ENCODE data around the gene SAA2. TPM values are rescaled to one million over a fixed set of nuclear protein-coding genes. Genes with fewer than 3 reads are reported as not detected.
"Not testable (repeated sequence)": the region's sequence is repeated elsewhere in the genome, so short reads cannot be mapped to it uniquely, and the experiment has no call there.

The SAA2 gene
- total RNA-seq, 1 experiment from 2014 or later = not detected

DNA sequence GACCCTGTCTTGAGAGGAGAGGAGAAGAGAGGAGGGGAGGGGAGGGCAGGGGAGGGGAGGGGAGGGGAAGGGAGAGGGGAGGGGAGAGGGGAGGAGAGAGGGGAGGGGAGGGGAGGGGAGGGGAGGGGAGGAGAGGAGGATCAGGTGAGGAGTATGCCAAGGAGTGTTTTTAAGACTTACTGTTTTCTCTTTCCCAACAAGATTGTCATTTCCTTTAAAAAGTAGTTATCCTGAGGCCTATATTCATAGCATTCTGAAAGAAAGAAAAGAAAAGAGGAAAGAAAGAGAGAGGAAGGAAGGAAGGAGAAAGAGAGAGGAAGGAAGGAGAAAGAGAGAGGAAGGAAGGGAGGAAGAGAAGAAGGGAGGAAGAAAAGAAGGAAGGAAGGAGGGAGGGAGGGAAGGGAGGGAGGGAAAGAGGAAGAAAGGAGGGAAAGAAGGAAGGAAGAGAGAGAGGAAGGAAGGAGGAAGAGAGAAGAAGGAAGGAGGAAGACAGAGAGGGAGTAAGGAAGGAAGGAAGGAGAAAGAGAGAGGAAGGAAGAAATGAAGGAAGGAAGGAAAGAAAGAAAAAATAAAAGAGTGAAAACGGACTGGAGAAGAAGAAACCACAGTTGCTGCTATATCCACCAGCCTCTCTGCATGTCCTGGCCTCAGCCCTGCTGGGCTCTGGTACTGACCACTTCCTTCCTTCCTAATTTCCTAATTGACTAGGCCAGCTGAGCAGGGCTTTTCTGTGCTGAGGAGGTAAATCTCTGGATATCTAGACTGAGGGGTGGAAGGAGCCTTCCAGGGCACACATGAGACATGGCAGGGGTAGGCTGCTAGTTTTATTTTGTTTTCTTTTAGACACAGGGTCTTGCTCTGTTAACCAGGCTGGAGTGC is 16.4 kb upstream of the SAA2 start:
- H3K4me3 Mint-ChIP-seq (ENCODE audit: unreplicated experiment) = no peak overlapping the region
- DNase-seq = no peak
- ChIA-PET POLR2A (interaction anchor here (0.7 kb wide), 1 partner anchor 45 kb away, joined by 3 read pairs; no protein-coding TSS in a partner anchor), CTCF (no interaction called here)
- intact Hi-C loops (cut with micrococcal nuclease; ENCODE audit: unreplicated experiment) = no loop called here
- TF ChIP-seq, protein P1, sequence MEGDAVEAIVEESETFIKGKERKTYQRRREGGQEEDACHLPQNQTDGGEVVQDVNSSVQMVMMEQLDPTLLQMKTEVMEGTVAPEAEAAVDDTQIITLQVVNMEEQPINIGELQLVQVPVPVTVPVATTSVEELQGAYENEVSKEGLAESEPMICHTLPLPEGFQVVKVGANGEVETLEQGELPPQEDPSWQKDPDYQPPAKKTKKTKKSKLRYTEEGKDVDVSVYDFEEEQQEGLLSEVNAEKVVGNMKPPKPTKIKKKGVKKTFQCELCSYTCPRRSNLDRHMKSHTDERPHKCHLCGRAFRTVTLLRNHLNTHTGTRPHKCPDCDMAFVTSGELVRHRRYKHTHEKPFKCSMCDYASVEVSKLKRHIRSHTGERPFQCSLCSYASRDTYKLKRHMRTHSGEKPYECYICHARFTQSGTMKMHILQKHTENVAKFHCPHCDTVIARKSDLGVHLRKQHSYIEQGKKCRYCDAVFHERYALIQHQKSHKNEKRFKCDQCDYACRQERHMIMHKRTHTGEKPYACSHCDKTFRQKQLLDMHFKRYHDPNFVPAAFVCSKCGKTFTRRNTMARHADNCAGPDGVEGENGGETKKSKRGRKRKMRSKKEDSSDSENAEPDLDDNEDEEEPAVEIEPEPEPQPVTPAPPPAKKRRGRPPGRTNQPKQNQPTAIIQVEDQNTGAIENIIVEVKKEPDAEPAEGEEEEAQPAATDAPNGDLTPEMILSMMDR (IDR thresholded peaks at IDR 0.05; ENCODE audit: insufficient read depth in 1 of 2, low read depth in 1 of 2, low read length in 1 of 2, severe bottlenecking in 1 of 2, unreplicated experiment in 1 of 2) = no peak
- no peaks in the 10 kb centered on the region for H3K27me3 Mint-ChIP-seq (ENCODE audit: insufficient read depth, unreplicated experiment)
- Histone ChIP-seq H3K4me3 (ENCODE audit: low read depth, low read length) (no peak overlapping the region), H3K9me3 (no peaks in the 10 kb centered on the region), H3K4me1 (peaks cover 15% of the 10 kb centered on the region), H3K27me3 (replicated peaks; ENCODE audit: control insufficient read depth, insufficient read depth, low read length) (no peaks in the 10 kb centered on the region), H3K36me3 (ENCODE audit: control insufficient read depth, insufficient read depth, low read length) (no peaks in the 10 kb centered on the region)
- no peaks in the 10 kb centered on the region for H3K9me3 Mint-ChIP-seq (ENCODE audit: unreplicated experiment)
- H3K36me3 Mint-ChIP-seq (ENCODE audit: insufficient read depth, unreplicated experiment) = no peaks in the 10 kb centered on the region
- no TSS peak for BruUV-seq (replicated peaks)
- H3K27ac Mint-ChIP-seq (ENCODE audit: unreplicated experiment) = no peak overlapping the region
- peaks cover 7% of the 10 kb centered on the region for H3K4me1 Mint-ChIP-seq (ENCODE audit: low read depth, unreplicated experiment)

DNA sequence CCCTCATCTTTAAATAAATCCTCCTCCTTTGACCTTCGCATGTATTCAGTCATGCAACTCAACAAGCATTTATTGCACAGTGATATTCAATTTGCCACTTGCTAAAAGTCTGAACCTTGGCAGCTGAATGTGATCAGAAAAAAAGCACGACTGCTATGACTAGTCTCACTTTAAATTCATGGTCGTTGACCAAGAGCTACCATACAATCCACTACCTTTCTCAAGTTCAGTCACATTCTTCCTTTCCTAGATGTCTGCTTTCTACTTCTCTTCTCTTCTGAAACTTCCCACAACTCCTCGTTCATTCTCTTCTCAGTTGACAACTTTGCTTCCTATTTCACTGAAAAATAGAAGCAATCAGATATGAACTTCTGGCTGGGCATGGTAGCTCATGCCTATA is 15.6 kb upstream of the SAA2 start:
- DNase-seq = no peak
- POLR2A ChIA-PET = no interaction called here
- intact Hi-C loops (cut with micrococcal nuclease; ENCODE audit: unreplicated experiment) = no loop called here
- no peaks in the 10 kb centered on the region for H3K9me3 Mint-ChIP-seq (ENCODE audit: unreplicated experiment)
- H3K27me3 Mint-ChIP-seq (ENCODE audit: insufficient read depth, unreplicated experiment) = no peaks in the 10 kb centered on the region
- H3K36me3 Mint-ChIP-seq (ENCODE audit: insufficient read depth, unreplicated experiment) = no peaks in the 10 kb centered on the region
- TF ChIP-seq, protein P1 (IDR thresholded peaks at IDR 0.05; ENCODE audit: insufficient read depth in 1 of 2, low read depth in 1 of 2, low read length in 1 of 2, severe bottlenecking in 1 of 2, unreplicated experiment in 1 of 2) = no peak
- CTCF ChIA-PET = no interaction called here
- no peak overlapping the region for H3K27ac Mint-ChIP-seq (ENCODE audit: unreplicated experiment)
- Histone ChIP-seq H3K4me1 (peaks cover 24% of the 10 kb centered on the region), H3K4me3 (ENCODE audit: low read depth, low read length) (no peak overlapping the region), H3K9me3 (no peaks in the 10 kb centered on the region), H3K36me3 (ENCODE audit: control insufficient read depth, insufficient read depth, low read length) (no peaks in the 10 kb centered on the region), H3K27me3 (replicated peaks; ENCODE audit: control insufficient read depth, insufficient read depth, low read length) (no peaks in the 10 kb centered on the region)
- no peak overlapping the region for H3K4me3 Mint-ChIP-seq (ENCODE audit: unreplicated experiment)
- no TSS peak for BruUV-seq (replicated peaks)
- H3K4me1 Mint-ChIP-seq (ENCODE audit: low read depth, unreplicated experiment) = peaks cover 7% of the 10 kb centered on the region

- H3K4me3 ChIP-seq (ENCODE audit: low read depth, low read length); H3K27me3 Mint-ChIP-seq (ENCODE audit: insufficient read depth, unreplicated experiment); H3K27ac Mint-ChIP-seq (ENCODE audit: unreplicated experiment); CTCF ChIA-PET; BruUV-seq (replicated peaks); H3K9me3 Mint-ChIP-seq (ENCODE audit: unreplicated experiment); H3K4me3 Mint-ChIP-seq (ENCODE audit: unreplicated experiment); POLR2A ChIA-PET; DNase-seq; H3K36me3 ChIP-seq (ENCODE audit: control insufficient read depth, insufficient read depth, low read length); H3K27me3 ChIP-seq (replicated peaks; ENCODE audit: control insufficient read depth, insufficient read depth, low read length); H3K4me1 Mint-ChIP-seq (ENCODE audit: low read depth, unreplicated experiment); intact Hi-C loops (cut with micrococcal nuclease; ENCODE audit: unreplicated experiment); H3K36me3 Mint-ChIP-seq (ENCODE audit: insufficient read depth, unreplicated experiment); H3K9me3 ChIP-seq: not testable (repeated sequence)
- H3K4me1 ChIP-seq = peaks cover 26% of the 10 kb centered on the region
Observed at GRCh38 chr11:18262681-18263350, 14.3 kb upstream of the SAA2 start.
